DMS 273 treated with DMSO at 0.1 percent for 48 hours (cell line): ENCODE measurements around the gene PIK3R6.
"Not testable (repeated sequence)": the region's sequence is repeated elsewhere in the genome, so short reads cannot be mapped to it uniquely, and the experiment has no call there.

ENCODE experiments used
- DNase-seq: peaks from one replicate; lab custom pipeline; 2025; lab: John Stamatoyannopoulos, UW

PIK3R6 gene

DNA sequence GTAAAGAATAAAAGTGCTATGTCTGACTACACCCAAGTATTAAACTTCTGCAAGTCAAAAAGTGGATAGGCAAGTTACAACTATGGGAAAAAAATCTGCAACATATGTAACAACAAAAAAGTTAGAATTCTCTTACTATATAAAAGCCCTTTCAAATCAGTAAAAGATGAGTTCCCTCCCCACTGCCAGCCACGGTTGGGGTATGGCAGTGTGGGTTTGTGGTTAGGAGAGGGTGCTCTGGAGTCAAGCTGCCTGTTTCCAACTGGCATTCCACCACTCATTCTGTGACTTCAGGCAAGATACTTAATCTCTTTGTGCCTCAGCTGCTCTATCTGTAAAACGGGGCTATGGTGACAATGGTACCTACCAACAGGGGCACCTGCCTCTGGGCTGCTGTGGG lies 41.7 kb downstream of the PIK3R6 start:
- DNase-seq, result no peak

DNA sequence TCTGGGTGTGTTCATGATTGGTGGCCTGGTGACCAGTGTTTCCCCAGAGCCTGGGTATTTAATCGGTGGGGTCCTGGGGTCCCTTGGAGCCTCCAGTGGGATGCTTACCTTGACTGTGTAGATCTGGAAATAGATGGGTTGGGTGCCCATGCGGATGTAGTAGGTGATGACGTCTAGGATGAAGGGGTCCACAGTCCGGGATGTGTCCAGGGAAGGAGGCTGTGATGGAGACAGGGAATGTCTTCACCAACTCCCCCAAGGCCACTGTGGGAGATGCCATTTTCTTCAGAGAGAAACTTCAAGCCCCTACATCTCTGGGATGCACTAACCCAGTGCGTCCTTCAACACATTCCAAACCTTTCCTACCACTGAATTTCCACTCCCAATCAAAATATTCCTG lies 44.2 kb downstream of the PIK3R6 start:
- DNase-seq, result no peak

DNA sequence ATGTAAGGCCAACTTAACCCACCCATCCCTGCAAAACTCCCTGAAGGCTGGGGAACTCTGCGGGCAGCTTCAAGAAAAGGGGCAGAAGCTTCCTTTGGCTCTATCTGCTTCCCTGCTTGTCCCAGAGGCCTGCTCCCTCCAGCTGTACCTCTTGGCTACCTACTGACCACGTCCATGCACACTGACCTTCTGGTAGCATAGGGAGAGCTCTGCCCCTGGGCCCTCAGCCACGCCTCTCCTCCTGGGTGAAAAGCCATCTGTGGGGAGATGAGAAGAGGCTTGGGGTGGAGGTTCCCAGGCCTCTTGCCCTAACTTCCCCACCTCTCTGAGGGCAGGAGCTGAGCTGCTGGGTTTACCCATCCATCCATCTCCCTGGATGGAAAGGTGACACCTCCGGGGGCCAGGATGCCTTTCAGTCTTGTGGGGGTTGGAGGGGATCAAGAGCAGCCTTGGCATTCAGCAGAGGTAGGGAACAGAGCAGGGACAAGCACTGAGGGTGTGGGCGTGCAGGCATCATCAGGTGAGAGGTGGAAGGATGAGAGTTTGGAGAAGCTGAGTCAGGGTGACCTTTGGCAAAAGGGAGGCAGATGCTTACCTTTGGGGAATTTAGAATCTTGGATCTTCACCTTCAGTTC lies 45.0 kb downstream of the PIK3R6 start:
- DNase-seq, result no peak

DNA sequence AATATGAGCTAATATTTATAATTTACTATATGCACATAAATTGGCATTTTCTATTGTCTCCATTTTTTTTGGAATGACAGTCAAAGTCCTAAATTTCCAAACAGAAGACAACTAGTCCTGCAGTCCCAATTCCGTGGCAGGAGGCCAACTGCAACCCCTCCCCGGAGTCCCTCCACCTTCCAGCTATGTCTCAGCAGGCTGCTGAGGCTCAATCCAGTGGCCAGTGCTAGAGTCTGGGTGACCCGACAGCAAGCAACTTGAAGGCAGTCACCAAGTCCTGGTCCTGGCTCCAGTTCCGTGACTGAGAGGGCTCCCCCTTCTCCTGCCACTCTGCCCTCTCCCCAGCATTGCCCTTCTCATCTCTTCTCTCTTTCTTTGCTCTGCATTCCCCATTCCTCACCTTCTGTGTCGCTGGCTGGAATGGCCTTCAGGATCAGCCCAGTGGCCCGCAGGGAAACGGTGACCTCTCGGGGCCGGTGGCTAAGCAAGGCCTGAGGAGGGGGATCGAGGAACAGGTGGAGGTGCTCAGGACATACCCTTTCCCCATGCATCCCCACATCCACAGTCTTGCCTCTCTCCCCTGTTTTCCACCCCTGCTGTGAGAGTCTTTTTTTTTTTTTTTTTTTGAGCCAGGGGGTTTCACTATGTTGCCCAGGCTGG lies 45.9 kb downstream of the PIK3R6 start:
- no peak for DNase-seq

DNA sequence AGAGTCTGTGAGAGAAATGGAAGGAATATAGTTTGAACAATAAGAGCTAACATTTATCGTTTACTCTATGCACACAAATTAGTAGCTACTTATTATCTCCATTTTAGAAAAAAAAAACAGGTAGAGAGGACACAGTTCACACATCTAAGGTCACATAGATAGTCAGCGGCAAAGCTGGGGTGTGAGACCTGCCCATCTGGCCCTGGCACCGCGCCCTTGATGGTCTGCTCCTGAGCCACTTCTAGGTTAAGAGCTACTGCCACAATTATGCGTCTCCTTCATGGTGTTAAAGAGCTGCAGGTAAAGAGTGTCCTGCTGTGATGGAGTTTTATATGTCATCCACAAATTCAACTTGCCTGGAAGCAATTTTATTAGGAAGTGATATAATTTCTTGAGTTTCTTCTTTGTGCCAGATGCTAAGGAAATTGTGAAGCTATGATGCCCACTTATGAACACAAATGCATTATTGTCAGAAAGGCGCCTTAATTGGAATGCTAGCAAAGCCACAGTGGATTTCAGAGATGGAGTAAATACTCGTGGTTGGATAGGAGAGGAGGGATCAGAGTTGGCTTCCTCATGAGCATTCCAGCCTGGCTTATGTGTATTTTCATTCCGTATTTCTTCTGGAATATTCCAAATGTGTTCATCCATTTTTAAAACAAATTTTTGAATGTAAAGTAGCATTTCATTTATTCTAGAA lies 47.0 kb downstream of the PIK3R6 start:
- no peak for DNase-seq

DNA sequence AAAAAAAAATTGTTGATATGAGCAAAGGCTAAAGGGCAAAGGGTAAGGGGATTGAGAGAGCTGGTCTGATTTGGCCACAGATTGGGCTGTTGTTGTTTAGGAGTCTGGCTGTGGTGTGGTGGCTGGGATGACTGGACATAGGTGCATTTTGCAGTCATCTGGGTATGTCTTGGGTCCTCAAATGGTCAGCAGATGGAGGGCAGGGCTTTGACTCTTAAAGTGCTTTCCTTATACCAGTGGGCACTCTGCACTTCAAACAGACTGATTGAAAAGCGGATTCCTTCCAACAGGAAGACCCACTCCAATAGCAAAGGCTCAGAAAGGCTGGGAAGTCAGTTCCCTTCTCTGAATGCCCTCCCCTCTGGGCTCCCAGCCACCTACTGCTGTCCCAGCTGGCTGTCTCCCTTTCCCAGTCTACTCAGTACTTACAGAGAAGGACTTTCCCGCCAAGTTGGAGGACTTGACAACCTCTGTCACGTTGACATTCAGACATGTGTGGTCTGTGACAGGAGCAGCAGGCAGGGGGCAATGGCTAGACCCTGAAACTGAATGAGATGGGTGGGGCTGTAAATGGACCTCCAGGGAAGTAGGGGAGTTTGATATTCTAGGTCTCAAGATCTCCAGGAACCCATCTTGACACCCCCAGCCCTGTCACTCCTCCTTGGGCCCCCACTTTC lies 48.7 kb downstream of the PIK3R6 start:
- DNase-seq, result no peak

DNA sequence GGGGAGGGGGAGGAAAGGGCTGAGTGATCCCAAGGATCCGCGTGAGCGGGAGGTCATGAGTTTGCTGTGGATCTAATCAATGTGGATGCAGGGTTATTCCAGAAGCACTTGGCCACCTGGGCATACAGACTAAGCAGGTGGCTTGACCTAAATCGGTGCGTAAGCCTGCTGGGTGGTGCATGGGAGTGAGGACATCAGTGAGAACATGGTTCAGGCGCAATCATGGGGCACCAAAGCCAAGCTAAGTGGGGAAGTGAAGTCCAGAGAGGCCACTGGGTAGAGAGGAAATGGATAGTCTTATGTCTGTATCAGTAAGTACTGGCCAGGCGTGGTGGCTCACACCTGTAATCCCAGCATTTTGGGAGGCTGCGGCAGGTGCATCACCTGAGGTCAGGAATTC lies 49.4 kb downstream of the PIK3R6 start:
- no peak for DNase-seq

DNA sequence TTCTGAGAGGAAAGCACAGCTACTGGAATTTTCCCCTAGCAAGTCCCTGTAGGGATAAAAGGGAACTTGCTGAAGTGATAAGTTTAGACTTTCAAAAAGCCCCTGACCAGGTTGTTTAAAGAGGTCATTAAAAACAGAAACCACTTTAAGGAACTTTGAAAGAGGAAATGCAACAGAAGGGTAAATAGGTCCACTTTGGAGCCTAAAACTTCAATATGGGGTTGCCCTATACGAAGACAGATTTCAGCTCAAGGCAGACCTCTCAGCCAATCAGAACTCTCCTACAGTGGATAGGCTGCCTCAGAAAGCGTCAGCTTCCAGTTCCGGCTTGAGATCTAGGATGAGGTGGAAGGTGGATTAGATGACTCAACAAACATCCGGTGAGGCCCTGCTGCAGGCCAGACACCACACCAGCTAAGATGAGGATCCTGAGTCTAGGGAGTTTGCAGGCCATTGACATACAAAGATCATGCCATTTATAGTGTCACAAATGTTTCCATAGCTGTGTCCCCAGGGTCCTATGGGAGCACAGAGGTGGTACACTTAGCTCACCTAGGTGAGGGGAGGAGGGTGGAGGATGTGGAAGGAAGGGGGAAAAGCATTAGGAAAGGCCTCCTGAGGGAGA lies 60.4 kb downstream of the PIK3R6 start:
- no peak for DNase-seq

DNA sequence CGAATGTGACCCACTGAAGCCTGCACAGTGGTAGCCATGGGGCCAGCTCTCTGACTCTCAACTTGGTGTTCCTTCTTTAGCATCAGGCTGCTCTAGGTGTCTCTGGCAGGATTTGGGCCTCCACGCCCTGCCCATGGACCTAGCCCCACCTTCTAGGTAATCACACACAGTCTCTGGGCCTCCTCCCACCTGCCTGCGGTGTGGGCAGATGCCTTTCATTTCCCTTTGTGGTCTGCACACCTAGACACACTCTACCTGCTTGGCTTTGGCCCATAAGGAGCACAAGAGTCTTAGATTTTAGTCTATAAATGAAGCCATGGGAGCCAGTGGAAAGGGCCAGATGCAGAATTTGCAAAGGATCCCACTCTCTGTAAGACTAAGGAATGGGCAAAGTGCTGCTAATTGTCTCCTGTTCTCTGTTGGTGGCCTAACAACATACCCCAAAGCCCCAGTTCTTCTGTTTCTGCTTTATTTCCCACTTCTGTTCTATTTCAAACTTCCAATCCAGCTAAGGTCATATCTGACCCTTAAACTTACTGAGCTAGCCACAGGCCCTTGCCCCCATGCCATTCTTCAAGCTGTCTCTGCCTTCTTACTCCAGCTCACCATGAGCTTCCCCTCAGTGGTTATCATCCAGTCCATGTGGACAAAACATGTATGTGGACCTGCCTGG lies 61.1 kb downstream of the PIK3R6 start:
- no peak for DNase-seq

DNA sequence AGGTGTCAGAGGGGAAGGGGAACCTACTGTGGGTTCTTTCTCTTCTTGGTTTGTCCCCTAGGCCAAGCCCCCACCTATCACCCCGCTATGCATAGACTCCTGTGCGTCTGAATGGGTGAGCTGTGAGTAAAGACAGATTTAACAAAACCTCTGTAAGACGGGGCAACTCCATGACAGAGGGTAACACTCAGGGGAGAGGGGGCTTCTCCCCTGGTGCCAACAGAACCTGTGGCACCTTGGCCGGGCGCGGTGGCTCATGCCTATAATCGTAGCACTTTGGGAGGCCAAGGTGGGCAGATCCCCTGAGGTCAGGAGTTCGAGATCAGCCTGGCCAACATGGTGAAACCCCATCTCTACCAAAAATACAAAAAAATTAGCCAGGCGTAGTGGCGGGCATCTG lies 62.1 kb downstream of the PIK3R6 start:
- not testable (repeated sequence) for DNase-seq

DNA sequence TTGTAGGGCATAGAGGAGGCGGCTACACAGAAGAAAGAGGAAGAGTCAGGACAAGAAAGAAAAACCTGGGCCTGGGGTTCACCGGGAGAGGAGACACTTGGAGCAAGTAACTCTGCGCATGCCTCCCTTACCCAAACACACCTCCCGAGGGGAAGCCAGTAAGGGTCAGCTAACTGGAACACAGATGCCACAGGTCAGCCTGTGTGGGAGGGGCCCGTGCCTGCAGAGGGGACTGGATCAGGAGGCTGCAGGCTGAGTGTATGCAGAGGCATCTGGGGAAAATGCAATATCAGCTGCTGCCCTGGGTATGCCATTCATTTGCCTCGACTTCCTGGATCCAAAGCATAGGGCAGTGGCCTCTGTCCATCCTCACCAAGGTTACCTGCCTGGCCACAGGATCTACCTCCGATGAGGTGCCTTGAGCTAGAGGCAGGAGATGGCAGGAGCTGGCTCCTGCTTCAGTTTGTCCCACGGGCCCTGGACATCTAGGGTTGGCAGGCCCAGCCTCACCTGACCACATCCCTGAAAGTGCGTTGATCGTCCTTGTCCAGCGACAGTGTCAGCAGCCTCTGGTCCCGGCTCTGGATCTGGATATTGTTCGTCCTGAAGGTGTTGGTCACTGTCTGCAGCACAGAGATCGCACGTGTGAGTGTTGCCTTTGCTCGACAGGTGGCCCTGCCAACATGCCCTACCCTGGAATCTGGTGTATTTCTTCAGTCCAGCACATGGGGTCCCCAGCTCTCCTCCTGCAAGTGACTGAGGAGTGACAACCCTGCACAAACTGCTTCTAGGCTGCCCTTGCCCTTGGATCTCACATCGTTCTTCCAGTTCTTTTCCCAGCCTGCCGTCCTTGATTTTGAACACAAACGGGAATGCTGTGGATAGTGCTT lies 63.7 kb downstream of the PIK3R6 start:
- DNase-seq, result no peak

DNA sequence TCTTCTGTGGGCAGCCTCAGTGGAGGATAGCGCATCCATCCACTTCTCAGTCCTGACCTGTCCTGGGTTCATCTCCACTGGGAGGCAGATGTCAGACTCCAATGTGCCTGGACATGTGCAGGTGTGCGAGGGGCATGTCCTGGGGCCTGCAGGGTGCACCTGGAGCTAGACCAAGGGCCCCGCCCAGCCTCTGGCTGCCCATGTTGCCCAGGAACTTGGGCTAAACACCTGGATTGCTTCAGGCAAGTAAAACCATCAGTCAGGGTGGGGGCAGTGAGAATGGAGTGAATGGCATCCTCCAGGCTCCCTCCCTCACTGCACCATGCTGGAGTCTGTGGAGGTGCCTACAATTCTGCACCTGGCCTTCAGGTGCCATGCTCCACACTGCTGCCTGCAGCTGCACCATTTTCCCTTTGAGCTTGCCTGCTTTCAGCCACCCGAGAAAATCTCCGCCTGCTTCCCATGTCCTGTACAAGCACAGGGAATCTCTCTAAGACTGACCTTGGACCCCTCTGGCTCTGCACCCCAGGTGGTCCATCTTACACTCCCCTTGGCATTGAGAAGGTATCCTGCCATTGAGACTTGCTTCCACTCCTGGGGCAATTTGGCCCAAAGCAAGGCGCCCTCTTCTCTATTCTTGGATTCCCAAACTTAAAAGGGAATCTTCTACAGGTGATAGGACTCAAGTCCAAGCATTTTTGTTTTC lies 66.2 kb downstream of the PIK3R6 start:
- no peak for DNase-seq

DNA sequence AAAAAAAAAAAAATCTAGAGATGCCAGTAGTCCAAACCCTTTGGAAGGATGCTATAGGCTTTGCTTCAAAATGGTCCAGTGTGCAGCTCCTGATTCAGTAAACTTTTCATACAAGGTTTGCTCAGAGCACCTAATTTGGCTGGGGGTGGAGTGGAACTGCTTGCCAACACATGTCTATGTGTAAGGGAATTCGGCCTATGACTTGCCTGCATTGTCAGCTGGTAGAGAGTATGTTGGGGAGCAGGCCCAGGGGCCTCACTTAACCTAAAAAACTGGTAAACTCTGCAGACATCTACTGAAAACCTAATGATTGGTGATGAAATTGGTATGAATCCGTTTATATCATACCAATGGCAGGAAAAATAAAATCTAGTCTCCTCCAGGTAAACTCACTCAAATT lies 66.8 kb downstream of the PIK3R6 start:
- no peak for DNase-seq

DNA sequence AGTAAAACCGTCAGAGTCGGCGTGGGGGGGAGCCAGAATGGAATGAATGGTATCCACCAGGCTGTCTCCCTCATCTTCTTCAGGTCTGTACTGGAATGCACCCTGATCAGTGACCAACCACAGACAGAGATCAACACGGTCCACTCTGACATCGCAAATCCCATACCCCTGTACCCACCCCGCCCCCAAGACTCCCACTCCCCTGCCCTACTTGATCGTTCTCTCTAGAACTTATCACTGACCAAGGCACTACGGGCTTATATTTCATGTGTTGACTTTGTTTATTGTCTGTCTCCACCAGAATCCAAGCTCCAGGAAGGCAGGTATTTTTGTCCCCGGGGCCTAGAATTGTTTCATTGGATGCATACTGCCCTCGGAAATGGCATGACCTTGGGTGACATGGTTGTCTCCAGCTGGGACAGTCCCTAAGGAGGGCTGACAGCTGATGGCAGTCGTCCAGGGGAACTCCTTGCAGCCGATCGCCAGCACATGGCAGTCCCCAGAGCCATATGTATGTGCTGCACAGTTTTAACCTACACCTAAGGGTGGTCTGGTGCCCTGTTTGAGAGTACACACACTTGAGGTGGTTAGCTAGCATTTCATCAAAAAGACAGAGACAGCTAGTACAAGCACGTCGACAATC lies 67.8 kb downstream of the PIK3R6 start:
- DNase-seq, result no peak

DNA sequence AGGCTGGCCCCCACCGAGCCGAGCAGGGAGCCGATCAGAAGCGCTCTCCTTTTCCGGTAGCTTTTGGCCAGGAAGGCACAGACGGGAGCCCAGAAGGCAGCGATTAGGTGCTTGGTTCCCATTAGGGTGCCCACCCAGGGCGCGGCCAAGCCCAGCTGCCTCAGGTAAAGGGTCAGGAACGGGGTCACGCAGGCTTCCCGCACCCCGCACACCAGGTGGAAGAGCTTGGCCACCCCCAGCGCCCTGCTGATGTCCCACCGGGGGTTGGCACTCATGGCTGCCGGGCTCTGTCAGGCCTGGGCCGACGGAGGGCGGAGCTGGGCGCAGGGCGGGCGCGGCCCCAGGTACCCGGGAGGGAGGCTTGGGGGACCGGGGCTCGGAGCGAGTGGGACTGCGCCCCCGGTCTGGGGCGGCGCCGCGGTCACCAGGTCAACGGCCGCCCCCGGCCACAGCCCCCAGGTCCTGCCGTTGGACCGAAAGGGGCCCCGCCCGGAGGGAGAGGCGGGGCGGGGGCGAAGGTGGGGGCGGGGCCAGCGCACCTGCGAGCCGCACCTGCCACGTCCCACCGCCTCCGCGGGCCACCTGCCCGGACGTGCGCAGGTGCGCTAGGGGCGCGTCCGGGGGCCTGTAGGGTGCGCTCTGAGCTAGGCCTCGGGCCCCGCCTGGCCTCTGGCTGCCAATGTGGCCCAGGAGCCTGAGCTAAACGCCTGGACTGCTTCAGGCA lies 68.5 kb downstream of the PIK3R6 start, which contains the start of gene MFSD6L:
MFSD6L (minus strand) TSS at position 520 of the 724 bp plus-strand sequence; CDS start at position 275, 245 bp downstream.
- no peak for DNase-seq

DNA sequence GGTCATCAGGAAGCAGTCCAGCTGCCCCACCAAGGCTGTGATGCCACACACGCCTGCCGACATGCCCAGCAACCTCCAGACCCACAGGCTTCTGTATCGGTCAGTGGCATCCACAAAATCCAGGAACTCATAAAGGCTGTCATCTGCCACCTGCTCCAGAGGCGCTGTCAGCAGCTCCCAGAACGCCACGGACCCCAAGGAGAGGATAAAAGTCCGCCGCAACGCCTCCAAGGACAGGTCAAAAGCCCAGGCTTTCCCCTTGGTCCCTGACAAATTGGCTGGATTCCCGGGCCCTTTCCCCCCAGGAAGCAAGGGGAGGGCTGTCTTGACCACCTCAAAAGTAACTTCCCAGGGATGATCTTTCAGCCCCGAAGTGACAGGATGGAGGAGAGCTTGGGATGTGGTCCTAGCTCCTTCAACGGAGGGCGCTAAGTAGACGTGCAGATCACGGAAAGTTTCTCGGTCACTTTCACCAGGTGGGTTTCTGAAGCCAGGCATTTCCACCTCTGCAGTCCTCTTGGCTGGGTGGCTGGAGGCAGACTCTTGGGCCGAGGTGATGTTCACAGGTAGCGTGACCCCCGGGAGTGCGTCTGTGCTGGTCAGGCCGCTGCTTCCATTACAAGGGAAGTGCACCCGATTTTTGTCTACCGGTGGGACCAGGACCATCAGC lies 69.2 kb downstream of the PIK3R6 start:
- no peak for DNase-seq

DNA sequence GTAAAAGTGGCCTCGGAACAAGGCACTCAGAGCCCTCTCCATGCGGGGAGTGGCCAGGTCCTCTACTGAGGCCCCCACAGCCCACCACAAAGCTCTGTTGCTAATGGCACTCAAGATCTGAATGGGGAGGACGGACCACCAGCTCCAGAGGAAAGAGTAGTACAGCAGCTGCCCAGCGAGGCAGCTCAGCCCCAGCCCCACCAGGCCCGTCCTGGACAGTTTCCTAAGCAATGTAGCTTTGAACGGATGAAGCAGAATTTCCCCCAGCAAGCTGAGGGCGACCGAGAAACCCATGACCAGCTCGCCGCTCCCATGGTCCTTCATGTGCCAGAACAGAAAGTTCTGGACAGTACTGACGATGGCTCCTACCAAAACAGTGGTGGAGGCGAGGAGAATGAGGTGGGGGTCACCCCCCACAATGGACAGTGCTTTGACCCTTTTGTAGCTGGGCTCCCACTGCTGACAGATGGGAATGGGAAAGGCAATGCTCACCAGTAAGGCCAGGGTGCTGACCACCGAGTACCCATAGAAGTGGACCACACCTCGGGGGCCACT lies 69.8 kb downstream of the PIK3R6 start:
- DNase-seq, result no peak

DNA sequence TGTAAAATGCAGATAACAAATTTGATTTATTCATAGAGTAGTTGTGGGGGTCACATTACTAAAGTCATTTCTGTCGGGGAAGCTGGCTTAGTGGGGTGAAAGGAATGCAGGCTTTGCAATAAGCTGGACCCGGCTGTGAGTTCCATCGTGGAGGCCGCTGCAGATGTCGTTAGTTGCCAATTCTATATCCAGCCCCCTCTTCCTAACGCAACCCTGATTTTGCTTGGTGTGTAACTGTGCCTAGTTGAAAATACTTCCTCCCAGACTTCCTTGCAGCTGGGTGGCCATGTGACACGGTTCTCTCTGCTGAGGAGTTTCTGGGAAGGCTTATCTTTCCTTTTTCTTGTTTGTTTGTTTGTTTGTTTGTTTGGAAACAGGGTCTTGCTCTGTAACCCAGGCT lies 72.8 kb downstream of the PIK3R6 start:
- no peak for DNase-seq
